Measurements from ENCODE around the gene RARA. TPM values are rescaled to one million over a fixed set of nuclear protein-coding genes. Genes with fewer than 3 reads are reported as not detected.
A peak's percentile ranks its signal among the peaks of the same experiment; 100 is the strongest.

The RARA gene
- total and polyA plus RNA-seq, 8 donors: 11.2 to 40.8 (median 19.4) TPM

- intact Hi-C loops (cut with DNase I; ENCODE audit: low total_unique reads): no loop called here
- TF ChIP-seq POLR2A (IDR thresholded peaks at IDR 0.05) (no peak), EP300 (IDR thresholded peaks at IDR 0.05) (peak; percentile 72), POLR2AphosphoS5 (IDR thresholded peaks at IDR 0.05) (peak; percentile 86 to 94 (median 91)), CTCF (IDR thresholded peaks at IDR 0.05) (peak in 3 of 7 experiments; percentile 15 to 24 (median 17))
- H3K4me1 ChIP-seq: peaks cover 57 to 88% (median 80%) of the 10 kb centered on the region in 4 donors
- peak overlapping the region; percentile 68 to 83 (median 78) for H3K4me3 ChIP-seq
- H3K9me3 ChIP-seq: no peaks in the 10 kb centered on the region
- peak; percentile 90 to 95 for DNase-seq
- no peaks in the 10 kb centered on the region for H3K27me3 ChIP-seq
- H3K27ac ChIP-seq: peak overlapping the region; percentile 88 to 98 (median 89)
- H3K36me3 ChIP-seq: no peaks in the 10 kb centered on the region
- WGBS, 5 donors: 0 to 2% (median 0%) methylated on average over 3 to 55 of the region's 55 CpGs
Measured at GRCh38 chr17:40340880-40341807, 32.2 kb downstream of the RARA start.

GRCh38 chr17:40341808-40342503 is 33.0 kb downstream of the RARA start:
- Histone ChIP-seq H3K27ac (peak overlapping the region; percentile 88 to 98 (median 89)), H3K36me3 (no peaks in the 10 kb centered on the region), H3K4me1 (peaks cover 59 to 88% (median 81%) of the 10 kb centered on the region in 4 donors), H3K4me3 (peak overlapping the region; percentile 68 to 83 (median 78)), H3K9me3 (no peaks in the 10 kb centered on the region), H3K27me3 (no peaks in the 10 kb centered on the region)
- intact Hi-C loops (cut with DNase I; ENCODE audit: low total_unique reads): no loop called here
- 0 to 2% (median 1%) methylated on average over 31 to 55 of the region's 55 CpGs for WGBS, 5 donors
- TF ChIP-seq CTCF (IDR thresholded peaks at IDR 0.05) (no peak), POLR2AphosphoS5 (IDR thresholded peaks at IDR 0.05) (peak; percentile 71 to 76 (median 74)), POLR2A (IDR thresholded peaks at IDR 0.05) (peak in 1 of 4 donors; percentile 64), EP300 (IDR thresholded peaks at IDR 0.05) (no peak)
- DNase-seq: peak; percentile 81 to 93

GRCh38 chr17:40342504-40343218 is 33.7 kb downstream of the RARA start:
- DNase-seq: peak in 1 of 2 donors; percentile 56
- peaks cover 66 to 88% (median 82%) of the 10 kb centered on the region in 4 donors for H3K4me1 ChIP-seq
- H3K27ac ChIP-seq: peak overlapping the region; percentile 88 to 98 (median 89)
- whole genome bisulfite sequencing, 5 donors: 1 to 15% (median 9%) methylated on average over 10 to 38 of the region's 38 CpGs
- H3K4me3 ChIP-seq: peak overlapping the region; percentile 68 to 83 (median 78)
- no peaks in the 10 kb centered on the region for H3K36me3 ChIP-seq
- intact Hi-C loops (cut with DNase I; ENCODE audit: low total_unique reads): no loop called here
- H3K27me3 ChIP-seq: no peaks in the 10 kb centered on the region
- TF ChIP-seq POLR2A (IDR thresholded peaks at IDR 0.05) (no peak), CTCF (IDR thresholded peaks at IDR 0.05) (no peak), EP300 (IDR thresholded peaks at IDR 0.05) (no peak), POLR2AphosphoS5 (IDR thresholded peaks at IDR 0.05) (no peak)
- no peaks in the 10 kb centered on the region for H3K9me3 ChIP-seq

Measured in stomach (tissue), 9 donors.